Hematopoietic multipotent progenitor cell treated with erythropoietin and hydrocortisone succinate and interleukin-3 and kit ligand, for 17 days (in vitro differentiated cells): ENCODE measurements around the gene FSTL5.

Experiments
- DNase-seq: peaks from one replicate; pipeline ENCODE4 v3.0.0-alpha.2; 2015; ENCODE audit warnings: low spot score

FSTL5 gene

GRCh38 chr4:161581262-161582230 is 582.3 kb downstream of the FSTL5 start:
- DNase-seq = no peak

- DNase-seq = no peak
These were observed 586.1 kb downstream of the FSTL5 start for GRCh38 chr4:161577579-161578301.

- no peak for DNase-seq
These were observed 590.0 kb downstream of the FSTL5 start for GRCh38 chr4:161573836-161574235.

- DNase-seq = no peak
These were observed 599.5 kb downstream of the FSTL5 start for GRCh38 chr4:161564230-161564834.

- no peak for DNase-seq
These were observed 607.8 kb downstream of the FSTL5 start for GRCh38 chr4:161555689-161556660.

GRCh38 chr4:161554372-161554990 is 609.3 kb downstream of the FSTL5 start:
- DNase-seq = no peak

GRCh38 chr4:161546902-161547301 is 616.9 kb downstream of the FSTL5 start:
- no peak for DNase-seq

GRCh38 chr4:161540265-161540664 is 623.5 kb downstream of the FSTL5 start:
- no peak for DNase-seq

GRCh38 chr4:161538941-161539340 is 624.9 kb downstream of the FSTL5 start:
- no peak for DNase-seq

- no peak for DNase-seq
These were observed 633.1 kb downstream of the FSTL5 start for GRCh38 chr4:161530710-161531109.

- no peak for DNase-seq
These were observed 638.7 kb downstream of the FSTL5 start for GRCh38 chr4:161525121-161525520.

GRCh38 chr4:161522031-161522430 is 641.8 kb downstream of the FSTL5 start:
- DNase-seq = no peak

GRCh38 chr4:161519611-161520010 is 644.2 kb downstream of the FSTL5 start:
- DNase-seq = no peak

- no peak for DNase-seq
These were observed 645.9 kb downstream of the FSTL5 start for GRCh38 chr4:161517941-161518340.

- DNase-seq = no peak
These were observed 658.7 kb downstream of the FSTL5 start for GRCh38 chr4:161505141-161505540.

GRCh38 chr4:161498155-161498554 is 665.6 kb downstream of the FSTL5 start:
- DNase-seq = no peak

- DNase-seq = no peak
These were observed 677.3 kb downstream of the FSTL5 start for GRCh38 chr4:161486461-161486860.

- DNase-seq = no peak
These were observed 697.5 kb downstream of the FSTL5 start for GRCh38 chr4:161466316-161466715.

- DNase-seq = no peak
These were observed 700.4 kb downstream of the FSTL5 start for GRCh38 chr4:161463436-161463835.

- no peak for DNase-seq
These were observed 705.9 kb downstream of the FSTL5 start for GRCh38 chr4:161457906-161458305.

- no peak for DNase-seq
These were observed 706.5 kb downstream of the FSTL5 start for GRCh38 chr4:161457311-161457710.
